Mesendoderm (in vitro differentiated cells): ENCODE data around the gene NRAP.

Experiments
- DNase-seq: peaks from one replicate; pipeline ENCODE4 v3.0.0; 2013
- H2AK5ac ChIP-seq: 2 replicates; pipeline ENCODE4 v1.6.1; 2013; ENCODE audit warnings: low read length, inconsistent platforms
- H2BK120ac ChIP-seq: 2 replicates; pipeline ENCODE4 v1.6.1; 2013; ENCODE audit warnings: low read depth, mild to moderate bottlenecking, low read length, moderate library complexity, mixed read lengths
- H2BK15ac ChIP-seq: replicated peaks from 2 replicates; pipeline ENCODE4 v1.6.1; 2013; ENCODE audit warnings: low read depth, mild to moderate bottlenecking, moderate library complexity
- H2BK5ac ChIP-seq: 2 replicates; pipeline ENCODE4 v1.6.1; 2013; ENCODE audit warnings: low read length, inconsistent platforms
- H3K18ac ChIP-seq: 2 replicates; pipeline ENCODE4 v1.6.1; 2013; ENCODE audit warnings: mild to moderate bottlenecking, low read length, mixed read lengths
- H3K23ac ChIP-seq: one replicate; pipeline ENCODE4 v1.6.1; 2013; ENCODE audit warnings: low read length
- H3K27ac ChIP-seq: 2 replicates; pipeline ENCODE4 v1.5.1; 2013; ENCODE audit warnings: low read depth, mild to moderate bottlenecking, inconsistent platforms, low read length, moderate library complexity
- H3K27me3 ChIP-seq: 2 replicates; pipeline ENCODE4 v1.6.1; 2013; ENCODE audit warnings: low read length, control low read depth, mild to moderate bottlenecking, inconsistent platforms; ENCODE audit not compliant: insufficient read depth, poor library complexity
- H3K36me3 ChIP-seq: 2 replicates; pipeline ENCODE4 v1.6.1; 2013; ENCODE audit warnings: low read length, inconsistent platforms; ENCODE audit not compliant: control insufficient read depth, insufficient read depth
- H3K4ac ChIP-seq: one replicate; pipeline ENCODE4 v1.6.1; 2013; ENCODE audit warnings: low read depth, mild to moderate bottlenecking, low read length, moderate library complexity
- H3K4me1 ChIP-seq: 2 replicates; pipeline ENCODE4 v1.6.1; 2013; ENCODE audit warnings: low read depth, low read length, inconsistent platforms; ENCODE audit not compliant: control insufficient read depth
- H3K4me2 ChIP-seq: 2 replicates; pipeline ENCODE4 v1.6.1; 2013; ENCODE audit warnings: low read length
- H3K4me3 ChIP-seq: 2 replicates; pipeline ENCODE4 v1.5.1; 2013; ENCODE audit warnings: mild to moderate bottlenecking, low read length
- H3K56ac ChIP-seq: one replicate; pipeline ENCODE4 v1.6.1; 2013; ENCODE audit warnings: low read length
- H3K79me1 ChIP-seq: 2 replicates; pipeline ENCODE4 v1.6.1; 2013; ENCODE audit warnings: low read length, inconsistent platforms
- H3K79me2 ChIP-seq: 2 replicates; pipeline ENCODE4 v1.6.1; 2013; ENCODE audit warnings: mild to moderate bottlenecking, low read length; ENCODE audit not compliant: control insufficient read depth, insufficient read depth
- H3K9ac ChIP-seq: 2 replicates; pipeline ENCODE4 v1.6.1; 2013; ENCODE audit warnings: low read length, inconsistent platforms
- H4K5ac ChIP-seq: one replicate; pipeline ENCODE4 v1.6.1; 2013; ENCODE audit warnings: low read length
- H4K8ac ChIP-seq: one replicate; pipeline ENCODE4 v1.6.1; 2013; ENCODE audit warnings: low read depth, mild to moderate bottlenecking, control low read depth, low read length, moderate library complexity
- WGBS: extraction: QIAGEN DNeasy Blood & Tissue Kit; methylation state at CpG from one replicate; pipeline ENCODE4 v1.1.7; 2013; ENCODE audit warnings: low lambda C conversion rate, missing lambda C conversion rate; ENCODE audit not compliant: insufficient coverage; ENCODE audit errors: extremely low coverage; 5-methylcytosine and 5-hydroxymethylcytosine counted together

Gene NRAP

DNA sequence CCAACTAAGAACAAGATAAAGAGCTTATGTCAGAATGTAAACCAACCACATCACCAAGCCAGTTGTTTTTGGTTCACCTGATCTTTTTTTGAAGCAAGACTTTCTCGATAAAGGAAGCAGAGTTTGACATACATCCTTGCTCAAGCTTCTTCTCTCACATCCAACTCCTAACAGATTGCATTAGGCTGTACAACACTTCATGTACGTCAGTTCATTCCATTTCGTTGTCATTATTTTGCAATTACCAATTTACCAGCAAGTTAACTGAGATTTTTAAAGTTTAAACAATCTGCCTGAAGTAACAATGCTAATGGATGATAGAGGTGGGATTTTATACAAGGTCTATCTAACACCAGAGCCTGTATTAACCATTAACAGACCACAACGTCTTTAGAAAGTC is 41.0 kb downstream of the NRAP start:
- no peak overlapping the region for H2BK15ac ChIP-seq

GRCh38 chr10:113621799-113622198 is 42.0 kb downstream of the NRAP start:
- Histone ChIP-seq H3K79me1 (no peaks in the 10 kb centered on the region), H3K4me2 (no peak overlapping the region), H3K23ac (no peak overlapping the region), H3K4me3 (no peak overlapping the region), H3K79me2 (no peaks in the 10 kb centered on the region), H3K9ac (no peak overlapping the region), H3K4ac (no peak overlapping the region), H4K5ac (no peak overlapping the region), H3K56ac (no peak overlapping the region), H2BK5ac (no peak overlapping the region), H4K8ac (no peak overlapping the region), H3K18ac (no peak overlapping the region), H2BK120ac (no peak overlapping the region), H3K27me3 (no peaks in the 10 kb centered on the region), H3K4me1 (peaks cover 6% of the 10 kb centered on the region), H3K27ac (no peak overlapping the region), H2AK5ac (no peak overlapping the region), H2BK15ac (no peak overlapping the region), H3K36me3 (no peaks in the 10 kb centered on the region)
- no peak for DNase-seq
- no CpG with 5 or more reads among the region's 8 CpGs for WGBS

More for the DNA sequence above, 41.0 kb downstream of the NRAP start:
- Histone ChIP-seq H3K27me3 (no peaks in the 10 kb centered on the region), H3K4ac (no peak overlapping the region), H3K9ac (no peak overlapping the region), H4K8ac (no peak overlapping the region), H2AK5ac (no peak overlapping the region), H2BK5ac (no peak overlapping the region), H3K4me1 (peaks cover 5% of the 10 kb centered on the region), H3K56ac (no peak overlapping the region), H3K18ac (no peak overlapping the region), H3K4me3 (no peak overlapping the region), H3K36me3 (no peaks in the 10 kb centered on the region), H3K4me2 (no peak overlapping the region), H4K5ac (no peak overlapping the region), H3K27ac (no peak overlapping the region), H3K79me1 (no peaks in the 10 kb centered on the region), H3K79me2 (no peaks in the 10 kb centered on the region), H3K23ac (no peak overlapping the region), H2BK120ac (no peak overlapping the region)
- WGBS: no CpG with 5 or more reads among the region's 4 CpGs
- DNase-seq: no peak

DNA sequence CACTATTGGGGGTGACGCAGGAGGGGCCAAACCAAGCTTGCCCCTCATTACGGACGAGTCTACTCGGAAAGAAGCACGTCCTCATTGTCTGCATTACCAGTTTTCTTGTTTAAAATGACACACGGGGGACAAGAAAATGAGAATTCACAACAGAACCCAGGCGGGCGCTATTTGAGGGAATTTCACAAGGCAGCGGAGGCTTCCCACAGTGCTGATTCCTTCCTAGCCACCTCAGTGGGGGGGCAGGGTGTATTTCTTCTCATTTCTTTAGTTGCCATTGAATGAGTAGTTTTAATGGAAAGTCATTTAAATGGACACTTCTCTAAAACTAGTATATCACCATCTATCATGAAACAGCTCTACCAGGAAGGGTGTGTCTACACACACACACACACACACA is 42.9 kb downstream of the NRAP start:
- no peak overlapping the region for H2BK15ac ChIP-seq
- H2AK5ac ChIP-seq: no peak overlapping the region
- H3K56ac ChIP-seq: no peak overlapping the region
- no peak for DNase-seq
- H2BK120ac ChIP-seq: no peak overlapping the region
- no peak overlapping the region for H3K4me2 ChIP-seq
- no peak overlapping the region for H4K8ac ChIP-seq
- H2BK5ac ChIP-seq: no peak overlapping the region
- no peak overlapping the region for H3K27ac ChIP-seq
- H3K23ac ChIP-seq: no peak overlapping the region
- no peak overlapping the region for H3K9ac ChIP-seq
- H4K5ac ChIP-seq: no peak overlapping the region
- no peak overlapping the region for H3K18ac ChIP-seq
- no peak overlapping the region for H3K4ac ChIP-seq
- no peaks in the 10 kb centered on the region for H3K27me3 ChIP-seq
- no peaks in the 10 kb centered on the region for H3K36me3 ChIP-seq
- no peaks in the 10 kb centered on the region for H3K79me1 ChIP-seq
- no CpG with 5 or more reads among the region's 9 CpGs for WGBS
- peaks cover 6% of the 10 kb centered on the region for H3K4me1 ChIP-seq
- H3K4me3 ChIP-seq: no peak overlapping the region
- H3K79me2 ChIP-seq: no peaks in the 10 kb centered on the region

DNA sequence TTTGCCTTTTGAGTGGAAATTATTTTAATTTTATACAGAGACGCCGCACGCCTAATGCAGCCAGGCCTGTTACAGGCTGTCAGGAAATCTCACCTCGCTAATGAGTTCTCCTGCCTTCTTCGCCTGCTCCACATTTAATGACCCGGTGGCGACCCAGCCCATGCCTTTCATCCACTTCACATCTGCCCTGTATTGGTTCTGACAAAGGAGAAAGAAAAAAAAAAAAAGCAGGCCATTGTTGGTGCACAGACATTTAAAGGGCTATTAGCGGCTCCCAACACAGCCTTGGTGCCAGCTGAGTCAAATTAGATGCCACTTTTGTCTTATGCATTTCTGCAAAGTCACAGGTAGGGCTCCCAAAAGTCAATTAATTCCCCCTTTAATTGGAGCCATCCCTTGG is 43.3 kb downstream of the NRAP start:
- Histone ChIP-seq H3K79me1 (no peaks in the 10 kb centered on the region), H3K4ac (no peak overlapping the region), H3K27ac (no peak overlapping the region), H2BK5ac (no peak overlapping the region), H3K27me3 (no peaks in the 10 kb centered on the region), H3K4me1 (peaks cover 6% of the 10 kb centered on the region), H3K56ac (no peak overlapping the region), H3K79me2 (no peaks in the 10 kb centered on the region), H4K8ac (no peak overlapping the region), H3K18ac (no peak overlapping the region), H3K4me3 (no peak overlapping the region), H3K4me2 (no peak overlapping the region), H2BK15ac (no peak overlapping the region), H3K9ac (no peak overlapping the region), H3K36me3 (no peaks in the 10 kb centered on the region), H2AK5ac (no peak overlapping the region), H2BK120ac (no peak overlapping the region), H3K23ac (no peak overlapping the region), H4K5ac (no peak overlapping the region)
- no peak for DNase-seq
- WGBS: no CpG with 5 or more reads among the region's 8 CpGs

GRCh38 chr10:113619401-113619800 is 44.4 kb downstream of the NRAP start:
- Histone ChIP-seq H2AK5ac (no peak overlapping the region), H3K9ac (no peak overlapping the region), H3K4ac (no peak overlapping the region), H2BK15ac (no peak overlapping the region), H4K8ac (no peak overlapping the region), H3K79me2 (no peaks in the 10 kb centered on the region), H3K23ac (no peak overlapping the region), H3K27ac (no peak overlapping the region), H3K4me1 (peaks cover 1% of the 10 kb centered on the region), H2BK5ac (no peak overlapping the region), H4K5ac (no peak overlapping the region), H3K56ac (no peak overlapping the region), H3K36me3 (no peaks in the 10 kb centered on the region), H3K27me3 (no peaks in the 10 kb centered on the region), H3K18ac (no peak overlapping the region), H3K4me3 (no peak overlapping the region), H3K79me1 (no peaks in the 10 kb centered on the region), H2BK120ac (no peak overlapping the region), H3K4me2 (no peak overlapping the region)
- no peak for DNase-seq
- WGBS: no CpG with 5 or more reads among the region's 1 CpG

DNA sequence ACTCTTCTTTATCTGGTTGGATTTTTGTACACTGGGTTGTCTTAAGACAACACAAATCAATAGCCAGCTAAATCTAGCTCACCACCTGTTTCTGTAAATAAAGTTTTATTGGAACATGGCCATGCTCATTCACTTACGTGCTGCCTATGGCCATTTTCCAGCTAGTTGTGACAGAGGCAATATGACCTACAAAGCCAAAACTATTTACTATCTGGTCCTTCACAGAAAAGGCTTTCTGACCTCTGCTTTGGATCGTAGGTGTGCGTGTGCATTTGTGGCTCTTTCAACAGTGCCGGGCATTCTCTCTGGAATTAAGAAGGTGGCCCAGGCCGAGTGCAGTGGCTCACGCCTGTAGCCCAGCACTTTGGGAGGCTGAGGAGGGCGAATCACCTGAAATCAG is 45.5 kb downstream of the NRAP start:
- H3K27me3 ChIP-seq: no peaks in the 10 kb centered on the region
- no peak for DNase-seq
- no peak overlapping the region for H3K4me3 ChIP-seq
- H3K36me3 ChIP-seq: no peaks in the 10 kb centered on the region
- H3K4me1 ChIP-seq: peaks cover 1% of the 10 kb centered on the region
- H3K27ac ChIP-seq: no peak overlapping the region
- H3K79me2 ChIP-seq: no peaks in the 10 kb centered on the region
- H3K18ac ChIP-seq: no peak overlapping the region
- H2BK120ac ChIP-seq: no peak overlapping the region
- no peak overlapping the region for H3K4me2 ChIP-seq
- H3K23ac ChIP-seq: no peak overlapping the region
- H2BK15ac ChIP-seq: no peak overlapping the region
- H3K4ac ChIP-seq: no peak overlapping the region
- no peak overlapping the region for H4K8ac ChIP-seq
- no peak overlapping the region for H3K56ac ChIP-seq
- H3K9ac ChIP-seq: no peak overlapping the region
- H2AK5ac ChIP-seq: no peak overlapping the region
- no peak overlapping the region for H4K5ac ChIP-seq
- H3K79me1 ChIP-seq: no peaks in the 10 kb centered on the region
- no peak overlapping the region for H2BK5ac ChIP-seq
- no CpG with 5 or more reads among the region's 7 CpGs for WGBS
